ENCODE measurements around the gene RPS6KC1. TPM values are rescaled to one million over a fixed set of nuclear protein-coding genes. Genes with fewer than 3 reads are reported as not detected.
A peak's percentile ranks its signal among the peaks of the same experiment; 100 is the strongest.

Gene RPS6KC1
- total RNA-seq, 1 donor from 2014 or later = 19.2 TPM

GRCh38 chr1:213231795-213232231 is 180.8 kb downstream of the RPS6KC1 start:
- Mint-ChIP-seq H3K4me3 (no peak overlapping the region), H3K27ac (no peak overlapping the region), H3K4me1 (ENCODE audit: unreplicated experiment) (peaks cover 20% of the 10 kb centered on the region), H3K27me3 (no peaks in the 10 kb centered on the region), H3K36me3 (no peaks in the 10 kb centered on the region), H3K9me3 (no peaks in the 10 kb centered on the region)
- no peak for TF ChIP-seq CTCF (conservative IDR thresholded peaks at IDR 0.05)
- DNase-seq (ENCODE audit: extremely low spot score, unreplicated experiment) = no peak

- no peak for DNase-seq (ENCODE audit: extremely low spot score, unreplicated experiment)
- Mint-ChIP-seq H3K27me3 (no peaks in the 10 kb centered on the region), H3K27ac (no peak overlapping the region), H3K36me3 (peaks cover 8% of the 10 kb centered on the region), H3K4me1 (ENCODE audit: unreplicated experiment) (peaks cover 10% of the 10 kb centered on the region), H3K9me3 (no peaks in the 10 kb centered on the region), H3K4me3 (no peak overlapping the region)
- TF ChIP-seq CTCF (conservative IDR thresholded peaks at IDR 0.05) = no peak
Observed at GRCh38 chr1:213242883-213243282, 191.8 kb downstream of the RPS6KC1 start.

- no peaks in the 10 kb centered on the region for H3K9me3 Mint-ChIP-seq
- peak; percentile 94 for TF ChIP-seq CTCF (conservative IDR thresholded peaks at IDR 0.05)
- H3K36me3 Mint-ChIP-seq = peaks cover 8% of the 10 kb centered on the region
- no peak overlapping the region for H3K4me3 Mint-ChIP-seq
- peaks cover 10% of the 10 kb centered on the region for H3K4me1 Mint-ChIP-seq (ENCODE audit: unreplicated experiment)
- DNase-seq (ENCODE audit: extremely low spot score, unreplicated experiment) = no peak
- no peak overlapping the region for H3K27ac Mint-ChIP-seq
- no peaks in the 10 kb centered on the region for H3K27me3 Mint-ChIP-seq
Observed at GRCh38 chr1:213244664-213245091, 193.6 kb downstream of the RPS6KC1 start.

GRCh38 chr1:213245260-213245910 is 194.3 kb downstream of the RPS6KC1 start:
- peaks cover 8% of the 10 kb centered on the region for H3K36me3 Mint-ChIP-seq
- H3K9me3 Mint-ChIP-seq = no peaks in the 10 kb centered on the region
- no peak for DNase-seq (ENCODE audit: extremely low spot score, unreplicated experiment)
- H3K27ac Mint-ChIP-seq = no peak overlapping the region
- no peaks in the 10 kb centered on the region for H3K27me3 Mint-ChIP-seq
- no peak for TF ChIP-seq CTCF (conservative IDR thresholded peaks at IDR 0.05)
- H3K4me3 Mint-ChIP-seq = no peak overlapping the region
- H3K4me1 Mint-ChIP-seq (ENCODE audit: unreplicated experiment) = peaks cover 10% of the 10 kb centered on the region

GRCh38 chr1:213247038-213247437 is 196.0 kb downstream of the RPS6KC1 start:
- TF ChIP-seq CTCF (conservative IDR thresholded peaks at IDR 0.05) = no peak

More at GRCh38 chr1:213247038-213247437, 196.0 kb downstream of the RPS6KC1 start:
- Mint-ChIP-seq H3K27me3 (no peaks in the 10 kb centered on the region), H3K36me3 (no peaks in the 10 kb centered on the region), H3K27ac (no peak overlapping the region), H3K4me3 (no peak overlapping the region), H3K9me3 (no peaks in the 10 kb centered on the region), H3K4me1 (ENCODE audit: unreplicated experiment) (peaks cover 19% of the 10 kb centered on the region)
- no peak for DNase-seq (ENCODE audit: extremely low spot score, unreplicated experiment)
